C4-2B (cell line): ENCODE data around the gene SNAI3.

ENCODE experiments used
- CTCF ChIP-seq: fragments of 450-650 bp; conservative IDR thresholded peaks from 2 replicates; pipeline ENCODE4 v1.5.1; 2017; ENCODE audit warnings: mild to moderate bottlenecking
- ZFX ChIP-seq: fragments of 450-650 bp; IDR thresholded peaks from 2 replicates; pipeline ENCODE4 v1.6.1; 2017

- TF ChIP-seq CTCF: no peak
- TF ChIP-seq ZFX: no peak
Observed at GRCh38 chr16:88684569-88685155, 1.6 kb downstream of the SNAI3 start.
